ENCODE results near the gene NDRG2. TPM values are rescaled to one million over a fixed set of nuclear protein-coding genes. Genes with fewer than 3 reads are reported as not detected.

NDRG2 gene
- total RNA-seq, 1 donor from 2014 or later, result 346 TPM

GRCh38 chr14:20971705-20972021 is 53.2 kb downstream of the NDRG2 start:
- no peaks in the 10 kb centered on the region for H3K36me3 ChIP-seq
- intact Hi-C loops (cut with micrococcal nuclease), result no loop called here
- no peaks in the 10 kb centered on the region for H3K9me3 ChIP-seq (replicated peaks)
- H3K27ac ChIP-seq (replicated peaks), result peak overlapping the region; percentile 86
- peak overlapping the region; percentile 86 for H3K4me3 ChIP-seq
- TF ChIP-seq, protein P1, sequence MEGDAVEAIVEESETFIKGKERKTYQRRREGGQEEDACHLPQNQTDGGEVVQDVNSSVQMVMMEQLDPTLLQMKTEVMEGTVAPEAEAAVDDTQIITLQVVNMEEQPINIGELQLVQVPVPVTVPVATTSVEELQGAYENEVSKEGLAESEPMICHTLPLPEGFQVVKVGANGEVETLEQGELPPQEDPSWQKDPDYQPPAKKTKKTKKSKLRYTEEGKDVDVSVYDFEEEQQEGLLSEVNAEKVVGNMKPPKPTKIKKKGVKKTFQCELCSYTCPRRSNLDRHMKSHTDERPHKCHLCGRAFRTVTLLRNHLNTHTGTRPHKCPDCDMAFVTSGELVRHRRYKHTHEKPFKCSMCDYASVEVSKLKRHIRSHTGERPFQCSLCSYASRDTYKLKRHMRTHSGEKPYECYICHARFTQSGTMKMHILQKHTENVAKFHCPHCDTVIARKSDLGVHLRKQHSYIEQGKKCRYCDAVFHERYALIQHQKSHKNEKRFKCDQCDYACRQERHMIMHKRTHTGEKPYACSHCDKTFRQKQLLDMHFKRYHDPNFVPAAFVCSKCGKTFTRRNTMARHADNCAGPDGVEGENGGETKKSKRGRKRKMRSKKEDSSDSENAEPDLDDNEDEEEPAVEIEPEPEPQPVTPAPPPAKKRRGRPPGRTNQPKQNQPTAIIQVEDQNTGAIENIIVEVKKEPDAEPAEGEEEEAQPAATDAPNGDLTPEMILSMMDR (IDR thresholded peaks at IDR 0.05; ENCODE audit: borderline replicate concordance), result no peak
- H3K4me1 ChIP-seq, result peaks cover 16% of the 10 kb centered on the region
- DNase-seq, result no peak
- H3K27me3 ChIP-seq (ENCODE audit: low read depth), result peaks cover 3% of the 10 kb centered on the region

- Histone ChIP-seq H3K4me1 (peaks cover 16% of the 10 kb centered on the region), H3K27ac (replicated peaks) (peak overlapping the region; percentile 86), H3K4me3 (peak overlapping the region; percentile 86), H3K36me3 (no peaks in the 10 kb centered on the region), H3K9me3 (replicated peaks) (no peaks in the 10 kb centered on the region), H3K27me3 (ENCODE audit: low read depth) (peaks cover 8% of the 10 kb centered on the region)
- DNase-seq, result peak; percentile 84
- intact Hi-C loops (cut with micrococcal nuclease), result no loop called here
- TF ChIP-seq, protein P1 (IDR thresholded peaks at IDR 0.05; ENCODE audit: borderline replicate concordance), result peak; percentile 78
Measured at GRCh38 chr14:20970983-20971704, 53.7 kb downstream of the NDRG2 start.

DNA sequence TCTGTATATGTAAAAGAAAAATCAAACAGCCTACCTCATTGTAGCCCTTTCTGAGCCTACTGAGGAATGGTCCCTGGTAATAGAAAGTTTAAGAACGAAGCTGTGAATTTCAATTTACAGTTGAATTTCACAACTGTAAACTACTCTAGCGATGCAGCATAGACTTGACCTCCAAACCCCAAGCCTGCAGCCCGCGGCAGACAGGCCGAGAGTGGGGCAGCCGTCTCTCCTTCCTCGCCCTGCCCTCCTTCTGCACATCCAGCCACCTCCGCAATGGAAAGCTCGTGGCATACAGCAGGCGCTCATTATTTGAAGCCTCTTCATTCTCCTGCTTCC is 54.2 kb downstream of the NDRG2 start:
- TF ChIP-seq, protein P1 (IDR thresholded peaks at IDR 0.05; ENCODE audit: borderline replicate concordance), result no peak
- no peaks in the 10 kb centered on the region for H3K36me3 ChIP-seq
- no peak for DNase-seq
- peak overlapping the region; percentile 86 for H3K4me3 ChIP-seq
- peaks cover 10% of the 10 kb centered on the region for H3K27me3 ChIP-seq (ENCODE audit: low read depth)
- H3K4me1 ChIP-seq, result peaks cover 16% of the 10 kb centered on the region
- H3K9me3 ChIP-seq (replicated peaks), result no peaks in the 10 kb centered on the region
- peak overlapping the region; percentile 86 for H3K27ac ChIP-seq (replicated peaks)
- intact Hi-C loops (cut with micrococcal nuclease), result no loop called here

DNA sequence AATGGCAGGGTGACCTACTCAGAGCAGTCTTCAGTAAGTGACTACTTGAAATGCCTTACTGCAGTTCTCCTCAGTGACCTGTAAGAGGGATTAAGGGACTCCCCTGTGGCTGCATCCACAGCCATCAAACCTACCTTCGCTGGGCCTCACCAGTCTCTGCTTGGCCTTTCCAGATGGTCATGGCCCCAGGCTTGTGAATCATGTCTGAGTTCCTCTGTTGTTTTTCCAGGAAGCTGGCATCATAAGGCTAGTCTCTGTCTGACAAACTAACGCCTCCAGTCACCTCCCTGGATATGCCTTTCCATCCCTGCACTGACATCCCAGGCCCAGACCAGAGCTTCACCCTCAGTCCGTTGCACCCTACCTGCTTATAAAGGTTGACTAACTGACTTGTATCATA is 55.5 kb downstream of the NDRG2 start:
- H3K9me3 ChIP-seq (replicated peaks), result no peaks in the 10 kb centered on the region
- H3K27me3 ChIP-seq (ENCODE audit: low read depth), result peaks cover 23% of the 10 kb centered on the region
- no peak overlapping the region for H3K27ac ChIP-seq (replicated peaks)
- no peak overlapping the region for H3K4me3 ChIP-seq
- intact Hi-C loops (cut with micrococcal nuclease), result no loop called here
- H3K4me1 ChIP-seq, result peaks cover 16% of the 10 kb centered on the region
- DNase-seq, result no peak
- no peaks in the 10 kb centered on the region for H3K36me3 ChIP-seq
- TF ChIP-seq, protein P1 (IDR thresholded peaks at IDR 0.05; ENCODE audit: borderline replicate concordance), result no peak

Small RNA genes within 50 kb of the gene (microRNA-seq; reads per million reads assigned to microRNA genes)
- not detected for gene MIR6717

Other genes starting within 250 kb of the NDRG2 start
- 5.7 TPM for gene RNASE6, start 243.8 kb downstream of the NDRG2 start, total RNA-seq
- 294 TPM for gene RNASE1, start 222.2 kb downstream of the NDRG2 start, total RNA-seq
- not detected for gene RNASE3, start 133.7 kb downstream of the NDRG2 start, total RNA-seq
- gene RNASE2, start 69.6 kb downstream of the NDRG2 start, total RNA-seq, result 1.3 TPM
- gene METTL17, start 35.1 kb downstream of the NDRG2 start, total RNA-seq, result 37.3 TPM
- not detected for gene SLC39A2, start 25.8 kb downstream of the NDRG2 start, total RNA-seq
- gene TPPP2, start 5.2 kb upstream of the NDRG2 start, total RNA-seq, result 1.6 TPM
- gene RNASE13, start 9.7 kb upstream of the NDRG2 start, total RNA-seq, result not detected
- not detected for gene RNASE7, start 17.3 kb upstream of the NDRG2 start, total RNA-seq
- gene RNASE8, start 32.8 kb upstream of the NDRG2 start, total RNA-seq, result not detected
- gene ARHGEF40, start 45.2 kb upstream of the NDRG2 start, total RNA-seq, result 21.3 TPM
- 44.9 TPM for gene ZNF219, start 73.6 kb upstream of the NDRG2 start, total RNA-seq
- 0.19 TPM for gene TMEM253, start 76.0 kb upstream of the NDRG2 start, total RNA-seq
- gene OR5AU1, start 131.0 kb upstream of the NDRG2 start, total RNA-seq, result not detected
- 273 TPM for gene HNRNPC, start 244.4 kb upstream of the NDRG2 start, total RNA-seq